Body of pancreas (tissue), 4 donors: ENCODE data around the gene ZNF76. TPM values are rescaled to one million over a fixed set of nuclear protein-coding genes. Genes with fewer than 3 reads are reported as not detected.

ENCODE experiments used
- ATAC-seq: fragments of 150-250 bp; one replicate; pipeline ENCODE4 v1.9.1; 2016
- DNase-seq, 4 donors: peaks; one replicate each; pipeline ENCODE4 v3.0.0-alpha.2; 2019
- H3K27ac ChIP-seq, 4 donors: fragments of 200-600 bp; sonication (generic); 1 replicate in 3 of 4; 2 replicates in 1 of 4; pipeline versions ENCODE4 v1.5.1 to v1.6.1; 2016 to 2019; ENCODE audit warnings: mild to moderate bottlenecking in 1 of 4, mixed read lengths in 1 of 4, moderate library complexity in 1 of 4
- H3K27me3 ChIP-seq, 2 donors: fragments of 200-600 bp; sonication (generic); one replicate each; pipeline ENCODE4 v1.6.0; 2016; ENCODE audit warnings: mild to moderate bottlenecking in 1 of 2
- H3K36me3 ChIP-seq, 2 donors: fragments of 200-600 bp; sonication (generic); replicated peaks in 1 of 2; 2 replicates each; pipeline ENCODE4 v1.5.1; 2016; ENCODE audit warnings: low read depth in 2 of 2; ENCODE audit not compliant: insufficient read depth in 1 of 2
- H3K4me1 ChIP-seq: fragments of 200-600 bp; sonication (generic); one replicate; pipeline ENCODE4 v1.6.0; 2016
- H3K4me3 ChIP-seq, 2 donors: fragments of 200-600 bp; sonication (generic); 1 replicate in 1 of 2; 2 replicates in 1 of 2; pipeline ENCODE4 v1.5.1; 2016 to 2019
- H3K9me3 ChIP-seq, 3 donors: fragments of 200-600 bp; sonication (generic); 1 replicate in 2 of 3; 2 replicates in 1 of 3; pipeline ENCODE4 v1.5.1; 2016
- POLR2A ChIP-seq, 3 donors: fragments of 450-650 bp; IDR thresholded peaks; one replicate each; pipeline ENCODE4 v1.6.1; 2016; ENCODE audit warnings: antibody characterized with exemption in 3 of 3, mild to moderate bottlenecking in 2 of 3
- WGBS, 2 donors: methylation state at CpG; one replicate each; pipeline ENCODE4 v1.1.5; 2017; 5-methylcytosine and 5-hydroxymethylcytosine counted together
- intact Hi-C: fragments of 100-400 bp; cut with DNase I; formaldehyde crosslinking; loops from one replicate; pipeline ENCODE4 v1.15.1; 2023
- total RNA-seq, 2 donors: library from RNA; depleted of rRNA; stranded (reverse); fragments of >200 nt; gene quantifications; one replicate each; pipeline ENCODE4 v1.1.0, GENCODE V29; 2016
- TF ChIP-seq, protein P1 (sequence below), 7 experiments: fragments of 450-650 bp in 4 of 7; fragments of 200-600 bp in 3 of 7; sonication (generic) in 3 of 7; IDR thresholded peaks; one replicate each; pipeline ENCODE4 v1.5.1; 2016 to 2019; ENCODE audit warnings: antibody characterized with exemption in 7 of 7

Gene ZNF76
- total RNA-seq, 2 donors from 2014 or later: 34.2 to 56.7 TPM

- no peaks in the 10 kb centered on the region for H3K4me1 ChIP-seq
- no peak for DNase-seq
- no peak for ATAC-seq
- H3K36me3 ChIP-seq: peaks cover 9 to 30% of the 10 kb centered on the region in 2 donors
- TF ChIP-seq POLR2A (IDR thresholded peaks at IDR 0.05): no peak
- TF ChIP-seq, protein P1, sequence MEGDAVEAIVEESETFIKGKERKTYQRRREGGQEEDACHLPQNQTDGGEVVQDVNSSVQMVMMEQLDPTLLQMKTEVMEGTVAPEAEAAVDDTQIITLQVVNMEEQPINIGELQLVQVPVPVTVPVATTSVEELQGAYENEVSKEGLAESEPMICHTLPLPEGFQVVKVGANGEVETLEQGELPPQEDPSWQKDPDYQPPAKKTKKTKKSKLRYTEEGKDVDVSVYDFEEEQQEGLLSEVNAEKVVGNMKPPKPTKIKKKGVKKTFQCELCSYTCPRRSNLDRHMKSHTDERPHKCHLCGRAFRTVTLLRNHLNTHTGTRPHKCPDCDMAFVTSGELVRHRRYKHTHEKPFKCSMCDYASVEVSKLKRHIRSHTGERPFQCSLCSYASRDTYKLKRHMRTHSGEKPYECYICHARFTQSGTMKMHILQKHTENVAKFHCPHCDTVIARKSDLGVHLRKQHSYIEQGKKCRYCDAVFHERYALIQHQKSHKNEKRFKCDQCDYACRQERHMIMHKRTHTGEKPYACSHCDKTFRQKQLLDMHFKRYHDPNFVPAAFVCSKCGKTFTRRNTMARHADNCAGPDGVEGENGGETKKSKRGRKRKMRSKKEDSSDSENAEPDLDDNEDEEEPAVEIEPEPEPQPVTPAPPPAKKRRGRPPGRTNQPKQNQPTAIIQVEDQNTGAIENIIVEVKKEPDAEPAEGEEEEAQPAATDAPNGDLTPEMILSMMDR (IDR thresholded peaks at IDR 0.05): no peak
- intact Hi-C loops: no loop called here
- no peak overlapping the region for H3K4me3 ChIP-seq
- no peaks in the 10 kb centered on the region for H3K27me3 ChIP-seq
- WGBS, 2 donors: 72% methylated on average over 4 of the region's 4 CpGs
- no peaks in the 10 kb centered on the region for H3K9me3 ChIP-seq
- H3K27ac ChIP-seq: no peak overlapping the region
Observed at GRCh38 chr6:35288834-35289233, 29.3 kb downstream of the ZNF76 start.

GRCh38 chr6:35291491-35291890 lies 32.0 kb downstream of the ZNF76 start:
- 95 to 96% methylated on average over 13 of the region's 13 CpGs for WGBS, 2 donors
- DNase-seq (no peak), ATAC-seq (no peak)
- Histone ChIP-seq H3K27ac (no peak overlapping the region), H3K4me3 (no peak overlapping the region), H3K27me3 (no peaks in the 10 kb centered on the region), H3K36me3 (peaks cover 5 to 27% of the 10 kb centered on the region in 2 donors), H3K9me3 (no peaks in the 10 kb centered on the region), H3K4me1 (no peaks in the 10 kb centered on the region)
- TF ChIP-seq POLR2A (IDR thresholded peaks at IDR 0.05): no peak
- TF ChIP-seq, protein P1 (IDR thresholded peaks at IDR 0.05): no peak
- intact Hi-C loops: loop anchor here (5.0 kb wide), 1 partner anchor 171 kb away; no protein-coding TSS in a partner anchor

- peaks cover 1 to 21% of the 10 kb centered on the region in 2 donors for H3K36me3 ChIP-seq
- no peak for TF ChIP-seq POLR2A (IDR thresholded peaks at IDR 0.05)
- TF ChIP-seq, protein P1 (IDR thresholded peaks at IDR 0.05): no peak
- intact Hi-C loops: loop anchor here (5.0 kb wide), 1 partner anchor 170 kb away; no protein-coding TSS in a partner anchor
- WGBS, 2 donors: 78 to 80% methylated on average over 9 to 15 of the region's 15 CpGs
- peaks cover 9% of the 10 kb centered on the region for H3K4me1 ChIP-seq
- no peaks in the 10 kb centered on the region for H3K27me3 ChIP-seq
- H3K9me3 ChIP-seq: no peaks in the 10 kb centered on the region
- H3K4me3 ChIP-seq: no peak overlapping the region
- ATAC-seq (no peak), DNase-seq (no peak)
- H3K27ac ChIP-seq: no peak overlapping the region
Observed at GRCh38 chr6:35292494-35292893, 33.0 kb downstream of the ZNF76 start.

GRCh38 chr6:35293681-35294080 lies 34.1 kb downstream of the ZNF76 start:
- WGBS, 2 donors: 86 to 100% methylated on average over 3 to 9 of the region's 9 CpGs
- DNase-seq (no peak), ATAC-seq (no peak)
- Histone ChIP-seq H3K4me1 (peaks cover 19% of the 10 kb centered on the region), H3K4me3 (no peak overlapping the region), H3K36me3 (peaks cover 0 to 16% of the 10 kb centered on the region in 2 donors), H3K9me3 (no peaks in the 10 kb centered on the region), H3K27me3 (no peaks in the 10 kb centered on the region), H3K27ac (no peak overlapping the region)
- intact Hi-C loops: loop anchor here (5.0 kb wide), 1 partner anchor 169 kb away; no protein-coding TSS in a partner anchor
- TF ChIP-seq POLR2A (IDR thresholded peaks at IDR 0.05): no peak
- TF ChIP-seq, protein P1 (IDR thresholded peaks at IDR 0.05): no peak

DNA sequence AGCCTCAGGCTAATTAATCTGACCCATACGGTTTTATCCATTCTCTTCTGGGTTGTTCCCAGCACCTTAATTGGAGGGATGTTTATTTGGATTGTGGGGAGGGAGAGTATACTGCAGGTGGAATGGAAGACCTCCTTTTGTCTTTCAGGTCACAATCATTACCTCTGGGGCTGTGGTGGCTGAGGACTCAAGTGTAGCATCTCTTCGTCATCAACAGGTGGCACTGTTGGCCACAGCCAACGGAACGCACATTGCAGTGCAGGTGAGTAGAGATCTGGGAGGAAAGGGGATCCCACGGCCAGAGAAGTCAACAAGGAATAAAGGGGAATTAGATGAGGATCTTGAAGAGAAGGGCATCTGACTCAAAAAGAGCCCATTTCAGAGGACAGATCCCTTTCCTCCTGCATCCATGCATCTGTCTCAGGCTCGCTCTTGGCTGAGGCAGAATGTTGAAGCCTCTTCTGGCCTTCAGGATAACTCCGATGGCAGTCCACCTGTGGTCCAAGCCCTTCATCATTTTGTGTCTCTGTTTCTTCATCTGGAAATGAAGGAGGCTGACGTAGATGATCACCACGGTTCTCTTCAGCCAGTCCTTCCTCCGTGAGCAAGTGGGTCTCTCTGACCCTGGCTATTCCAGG lies 34.9 kb downstream of the ZNF76 start:
- H3K27me3 ChIP-seq: no peaks in the 10 kb centered on the region
- peaks cover 26% of the 10 kb centered on the region for H3K4me1 ChIP-seq
- peak; percentile 45 for ATAC-seq
- intact Hi-C loops: loop anchor here (5.0 kb wide), 1 partner anchor 168 kb away; no protein-coding TSS in a partner anchor
- TF ChIP-seq, protein P1 (IDR thresholded peaks at IDR 0.05): peak; percentile 22 to 80 (median 71)
- no peak for TF ChIP-seq POLR2A (IDR thresholded peaks at IDR 0.05)
- H3K4me3 ChIP-seq: no peak overlapping the region
- no peak overlapping the region for H3K27ac ChIP-seq
- peaks cover 0 to 16% of the 10 kb centered on the region in 2 donors for H3K36me3 ChIP-seq
- WGBS, 2 donors: 52 to 54% methylated on average over 10 of the region's 10 CpGs
- DNase-seq: peak; percentile 50 to 58 (median 56)
- no peaks in the 10 kb centered on the region for H3K9me3 ChIP-seq
